Adrenal gland (tissue), 12 donors: Measurements from ENCODE around the gene CBX8. TPM values are rescaled to one million over a fixed set of nuclear protein-coding genes. Genes with fewer than 3 reads are reported as not detected.
A peak's percentile ranks its signal among the peaks of the same experiment; 100 is the strongest.

Experiments used
- DNase-seq, 7 donors: peaks; one replicate each; pipeline ENCODE4 v3.0.0-alpha.2; 2019 to 2020
- H3K27ac ChIP-seq, 5 donors: fragments of 200-600 bp; sonication (generic) in 4 of 5; 1 replicate in 3 of 5; 2 replicates in 2 of 5; pipeline versions ENCODE4 v1.5.1 to v1.8.0; 2016 to 2020; ENCODE audit warnings: mild to moderate bottlenecking in 1 of 5
- H3K27me3 ChIP-seq: fragments of 200-600 bp; 2 replicates; pipeline ENCODE4 v1.8.0; 2021
- H3K36me3 ChIP-seq, 2 donors: fragments of 200-600 bp; replicated peaks in 1 of 2; 1 replicate in 1 of 2; 2 replicates in 1 of 2; pipeline versions ENCODE4 v1.5.1 to v1.8.0; 2018 to 2022
- H3K4me1 ChIP-seq, 2 donors: fragments of 200-600 bp; replicated peaks in 1 of 2; 1 replicate in 1 of 2; 2 replicates in 1 of 2; pipeline versions ENCODE4 v1.5.1 to v1.8.0; 2018 to 2021
- H3K4me3 ChIP-seq, 4 donors: fragments of 200-600 bp; sonication (generic) in 3 of 4; one replicate each; pipeline ENCODE4 v1.5.1; 2016 to 2018
- H3K9me3 ChIP-seq, 3 donors: fragments of 200-600 bp; sonication (generic) in 1 of 3; replicated peaks in 1 of 3; 1 replicate in 2 of 3; 2 replicates in 1 of 3; pipeline versions ENCODE4 v1.5.1 to v1.8.0; 2016 to 2021
- CTCF ChIP-seq, 6 experiments: fragments of 450-650 bp in 4 of 6; fragments of 200-600 bp in 2 of 6; sonication (generic) in 1 of 6; IDR thresholded peaks; 1 replicate in 5 of 6; 2 replicates in 1 of 6; pipeline versions ENCODE4 v1.5.1 to v1.8.0; 2016 to 2021; ENCODE audit warnings: antibody characterized with exemption in 6 of 6, mild to moderate bottlenecking in 2 of 6, moderate library complexity in 1 of 6
- POLR2A ChIP-seq, 2 donors: fragments of 450-650 bp; IDR thresholded peaks; one replicate each; pipeline ENCODE4 v1.6.1; 2017; ENCODE audit warnings: antibody characterized with exemption in 2 of 2, mild to moderate bottlenecking in 2 of 2, moderate library complexity in 1 of 2
- WGBS, 4 donors: extraction: QIAGEN DNeasy Blood & Tissue Kit in 2 of 4; methylation state at CpG; one replicate each; pipeline versions ENCODE4 v1.1.5 to v1.1.7; 2013 to 2017; 5-methylcytosine and 5-hydroxymethylcytosine counted together
- intact Hi-C, 2 donors: fragments of 100-400 bp; cut with DNase I; formaldehyde crosslinking; loops; one replicate each; pipeline versions ENCODE4 v1.14.1 to v1.15.0; 2022 to 2023
- polyA plus RNA-seq, 3 donors: library from polyadenylated mRNA; stranded (reverse); fragments of 200-250 nt in 2 of 3; fragments of 350-450 nt in 1 of 3; fragmentation: Illumina TruSeq in 1 of 3; extraction: RNeasy Lipid Tissue Mini Kit (QIAGEN cat#74804) in 1 of 3; gene quantifications; one replicate each; pipeline ENCODE4 v1.2.3, GENCODE V29; 2013 to 2014
- total RNA-seq, 9 donors: library from RNA; depleted of rRNA in 4 of 9; stranded (reverse); fragments of >200 nt in 4 of 9; fragments of 120-200 nt in 1 of 9; fragmentation: NEBNext Ultra II Directional in 1 of 9; extraction: Animal tissue kit (Norgen Biotek cat#: 25700) in 1 of 9; gene quantifications; one replicate each; pipeline versions ENCODE4 v1.1.0 to v1.2.4, GENCODE V29; 2013 to 2023
- donor health status: healthy with polysubstance abuse.
- donor health status: Bipolar disorder and iron deficiency.
- donor health status: DM: yes; HTN: yes; CAD: no.
- donor health status: DM: no; HTN: no; CAD: no.
- donor health status: DM: no; HTN: no; CAD: no.
- donor health status: DM: yes; HTN: yes; CAD: no.

CBX8 gene
- total and polyA plus RNA-seq, 12 donors = 0.85 to 10.6 (median 5.5) TPM

GRCh38 chr17:79843816-79844800 lies 47.2 kb upstream of the CBX8 start:
- peak overlapping the region in 3 of 5 donors; percentile 41 to 83 (median 52) for H3K27ac ChIP-seq
- peaks cover 34% of the 10 kb centered on the region for H3K27me3 ChIP-seq
- peak overlapping the region in 3 of 4 donors; percentile 40 to 74 (median 47) for H3K4me3 ChIP-seq
- WGBS, 4 donors = 1 to 3% (median 2%) methylated on average over 18 to 89 of the region's 89 CpGs
- no peaks in the 10 kb centered on the region for H3K9me3 ChIP-seq
- no peaks in the 10 kb centered on the region for H3K36me3 ChIP-seq
- peaks cover 26 to 50% of the 10 kb centered on the region in 2 donors for H3K4me1 ChIP-seq
- peak; percentile 68 to 80 (median 75) for DNase-seq
- intact Hi-C loops = loop anchor here (5.0 to 10.0 kb wide), 3 partner anchors 99 to 148 kb away; no protein-coding TSS in a partner anchor
- TF ChIP-seq CTCF (IDR thresholded peaks at IDR 0.05) (peak in 1 of 6 experiments; percentile 3), POLR2A (IDR thresholded peaks at IDR 0.05) (peak; percentile 60 to 66)

DNA sequence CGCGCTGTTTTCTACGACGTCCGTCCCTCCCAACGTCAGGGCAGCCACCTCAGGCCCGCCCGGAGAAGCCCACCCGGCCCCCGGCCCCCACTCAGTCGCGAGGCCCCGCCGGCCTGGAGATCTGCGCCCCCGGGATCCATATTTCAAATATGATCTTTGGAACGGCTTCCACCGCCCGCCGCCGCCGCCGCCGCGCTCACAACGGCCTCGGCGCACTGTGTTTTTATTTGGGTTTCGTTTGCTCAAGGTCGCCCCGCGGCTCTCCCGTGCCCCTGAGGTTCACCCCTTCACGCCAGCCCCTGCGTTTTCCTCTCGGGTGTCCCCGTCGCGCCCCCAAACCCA lies 46.6 kb upstream of the CBX8 start:
- no peaks in the 10 kb centered on the region for H3K9me3 ChIP-seq
- peak overlapping the region in 3 of 4 donors; percentile 40 to 74 (median 47) for H3K4me3 ChIP-seq
- DNase-seq = peak in 3 of 7 donors; percentile 26 to 47 (median 46)
- intact Hi-C loops = loop anchor here (5.0 to 10.0 kb wide), 3 partner anchors 99 to 149 kb away; no protein-coding TSS in a partner anchor
- 0 to 2% (median 0%) methylated on average over 8 to 39 of the region's 39 CpGs for WGBS, 4 donors
- H3K36me3 ChIP-seq = no peaks in the 10 kb centered on the region
- H3K4me1 ChIP-seq = peaks cover 26 to 50% of the 10 kb centered on the region in 2 donors
- H3K27ac ChIP-seq = peak overlapping the region in 1 of 5 donors; percentile 52
- TF ChIP-seq CTCF (IDR thresholded peaks at IDR 0.05) (no peak), POLR2A (IDR thresholded peaks at IDR 0.05) (no peak)
- peaks cover 34% of the 10 kb centered on the region for H3K27me3 ChIP-seq

GRCh38 chr17:79842656-79843473 lies 46.0 kb upstream of the CBX8 start:
- intact Hi-C loops = loop anchor here (5.0 to 10.0 kb wide), 3 partner anchors 98 to 149 kb away; no protein-coding TSS in a partner anchor
- Histone ChIP-seq H3K27me3 (peaks cover 34% of the 10 kb centered on the region), H3K4me1 (peaks cover 28 to 52% of the 10 kb centered on the region in 2 donors)

DNA sequence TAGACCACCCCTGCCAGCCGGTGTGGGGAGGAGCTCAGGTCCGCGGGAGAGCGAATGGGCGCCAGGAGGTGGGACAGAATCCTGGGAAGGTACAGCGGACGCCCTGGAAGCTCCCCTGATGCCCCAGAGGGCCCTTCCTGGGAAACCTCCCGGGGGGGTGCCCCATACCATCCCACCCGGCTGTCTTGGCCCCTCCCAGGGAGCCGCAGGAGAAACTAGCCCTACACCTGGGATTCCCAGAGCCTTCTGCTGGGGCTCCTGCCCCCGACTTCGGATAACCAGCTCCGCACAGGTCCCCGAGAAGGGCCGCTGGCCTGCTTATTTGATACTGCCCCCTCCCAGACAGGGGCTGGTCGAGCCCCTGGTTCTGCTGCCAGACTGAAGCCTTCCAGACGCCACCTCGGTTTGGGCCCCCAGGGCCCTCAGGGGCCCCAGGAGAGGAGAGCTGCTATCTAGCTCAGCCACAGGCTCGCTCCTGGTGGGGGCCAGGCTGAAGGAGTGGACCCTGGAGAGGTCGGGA lies 45.3 kb upstream of the CBX8 start:
- Histone ChIP-seq H3K4me3 (no peak overlapping the region), H3K4me1 (peaks cover 35 to 58% of the 10 kb centered on the region in 2 donors)
- TF ChIP-seq CTCF (IDR thresholded peaks at IDR 0.05) (no peak), POLR2A (IDR thresholded peaks at IDR 0.05) (no peak)

More at GRCh38 chr17:79842656-79843473, 46.0 kb upstream of the CBX8 start:
- H3K27ac ChIP-seq = no peak overlapping the region
- peak overlapping the region in 2 of 4 donors; percentile 47 to 74 for H3K4me3 ChIP-seq
- TF ChIP-seq POLR2A (IDR thresholded peaks at IDR 0.05) = no peak
- 18 to 37% (median 29%) methylated on average over 29 to 66 of the region's 66 CpGs for WGBS, 4 donors
- H3K9me3 ChIP-seq = no peaks in the 10 kb centered on the region
- peak in 2 of 7 donors; percentile 28 to 30 for DNase-seq
- H3K36me3 ChIP-seq = no peaks in the 10 kb centered on the region

More for the DNA sequence above, 45.3 kb upstream of the CBX8 start:
- WGBS, 4 donors = 0 to 22% (median 19%) methylated on average over 1 to 20 of the region's 20 CpGs
- H3K27ac ChIP-seq = no peak overlapping the region
- H3K27me3 ChIP-seq = peaks cover 34% of the 10 kb centered on the region
- peak in 1 of 7 donors; percentile 35 for DNase-seq
- intact Hi-C loops = loop anchor here (5.0 to 10.0 kb wide), 3 partner anchors 97 to 150 kb away; no protein-coding TSS in a partner anchor
- no peaks in the 10 kb centered on the region for H3K36me3 ChIP-seq
- H3K9me3 ChIP-seq = no peaks in the 10 kb centered on the region
